Right lobe of liver (tissue), 4 donors: ENCODE data around the gene MUCL3.

Experiments used
- CTCF ChIP-seq, 4 donors: fragments of 200-600 bp in 3 of 4; fragments of 450-650 bp in 1 of 4; IDR thresholded peaks; one replicate each; pipeline versions ENCODE4 v1.5.1 to v1.8.0; 2016 to 2022; ENCODE audit warnings: antibody characterized with exemption in 4 of 4, mild to moderate bottlenecking in 2 of 4
- POLR2A ChIP-seq: fragments of 450-650 bp; IDR thresholded peaks from one replicate; pipeline ENCODE4 v1.6.1; 2017; ENCODE audit warnings: antibody characterized with exemption, mild to moderate bottlenecking
- donor health status: DM: no; HTN: no; CAD: no.
- donor health status: DM: no; HTN: no; CAD: no.
- donor health status: DM: no; HTN: yes; CAD: no.

GRCh38 chr6:30957716-30958115 is 16.9 kb downstream of the MUCL3 start:
- TF ChIP-seq CTCF (IDR thresholded peaks at IDR 0.05), result no peak
- TF ChIP-seq POLR2A, result no peak
